GM11168 (cell line): ENCODE results near the gene JARID2.

Source experiments
- in situ Hi-C: fragments of 300-500 bp; cut with MboI; formaldehyde crosslinking; loops from one replicate; pipeline ENCODE4 v1.12.0; 2022; ENCODE audit warnings: low sequenced_read_pairs; ENCODE audit not compliant: unreplicated experiment

JARID2 gene

DNA sequence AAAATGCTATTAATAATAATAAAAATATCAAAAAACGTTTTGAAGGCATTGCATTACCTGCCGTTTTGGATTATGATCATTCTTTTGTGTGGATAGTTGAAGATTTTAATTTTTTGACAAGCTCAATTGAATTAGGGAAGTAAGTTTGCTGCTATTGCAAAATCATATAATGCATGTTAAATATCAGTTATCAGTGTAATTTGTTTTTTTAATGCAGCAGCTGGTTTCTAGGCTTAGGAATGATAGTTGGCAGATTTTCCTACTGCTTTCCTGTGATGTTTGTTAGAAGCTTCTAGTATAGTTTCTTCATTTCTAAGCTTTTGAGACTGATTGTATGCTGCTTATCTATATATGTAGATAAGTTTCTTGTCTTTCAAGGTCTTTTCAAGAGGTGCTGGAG lies 99.0 kb downstream of the JARID2 start:
- in situ Hi-C loops: no loop called here

GRCh38 chr6:15346315-15346714 lies 100.4 kb downstream of the JARID2 start:
- in situ Hi-C loops: no loop called here

DNA sequence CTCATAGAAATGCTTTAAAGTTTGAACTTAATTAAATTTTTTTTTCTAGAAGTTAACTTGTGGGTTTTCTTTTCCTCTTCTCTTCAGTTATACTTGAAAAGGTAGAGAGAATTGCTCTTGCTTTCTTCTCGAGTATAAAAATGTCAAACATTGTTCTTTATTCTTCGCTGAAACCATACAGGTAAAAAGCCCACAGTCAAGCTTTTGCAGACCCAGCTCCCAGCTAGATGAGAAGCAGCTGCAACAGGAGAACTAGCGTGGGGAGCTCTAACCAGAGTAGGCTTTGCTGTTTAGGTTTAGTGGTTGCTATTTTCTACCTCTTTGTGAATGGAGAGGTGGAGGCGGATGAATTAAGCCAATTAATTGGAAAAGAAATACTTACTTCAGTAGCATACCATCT lies 102.7 kb downstream of the JARID2 start:
- in situ Hi-C loops: no loop called here

- in situ Hi-C loops: no loop called here
Measured at GRCh38 chr6:15349379-15349778, 103.5 kb downstream of the JARID2 start.

GRCh38 chr6:15350386-15351083 lies 104.7 kb downstream of the JARID2 start:
- in situ Hi-C loops: no loop called here

GRCh38 chr6:15351631-15352030 lies 105.8 kb downstream of the JARID2 start:
- in situ Hi-C loops: no loop called here

GRCh38 chr6:15352220-15352619 lies 106.4 kb downstream of the JARID2 start:
- in situ Hi-C loops: no loop called here

DNA sequence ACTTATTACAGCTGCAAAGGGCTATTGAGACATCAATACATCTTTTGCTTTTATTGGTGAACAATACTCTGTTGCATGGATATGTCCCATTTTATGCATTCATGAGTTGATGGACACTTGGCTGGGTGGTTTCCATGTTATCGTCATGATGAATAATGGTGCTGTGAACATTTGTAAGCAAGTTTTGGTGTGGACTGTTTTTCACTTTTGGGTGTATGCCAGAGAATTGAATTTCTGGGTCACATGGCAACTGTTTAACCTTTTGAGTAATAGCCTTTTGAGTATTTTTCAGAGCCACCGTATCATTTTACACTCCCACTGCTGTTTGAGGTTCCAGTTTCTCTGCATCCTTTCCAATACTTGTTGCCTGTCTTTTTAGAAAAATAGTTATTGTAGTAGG lies 107.0 kb downstream of the JARID2 start:
- in situ Hi-C loops: no loop called here

DNA sequence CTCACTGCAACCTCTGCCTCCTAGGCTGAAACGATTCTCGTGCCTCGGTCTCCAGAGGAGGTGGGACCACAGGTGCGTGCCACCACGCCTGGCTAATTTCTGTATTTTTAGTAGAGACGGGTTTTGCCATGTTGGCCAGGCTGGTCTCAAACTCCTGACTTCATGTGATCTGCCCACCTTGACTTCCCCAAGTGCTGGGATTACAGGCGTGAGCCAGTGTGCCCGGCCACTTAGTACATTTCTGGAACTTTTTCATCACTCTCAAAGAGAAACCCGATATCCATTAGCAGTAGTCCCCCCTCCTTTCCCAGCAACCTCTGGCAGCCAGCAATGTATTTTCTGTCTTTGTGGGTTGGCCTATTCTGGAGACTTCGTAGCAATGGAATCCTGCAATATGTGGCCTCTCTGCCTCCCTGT lies 109.8 kb downstream of the JARID2 start:
- in situ Hi-C loops: no loop called here

- in situ Hi-C loops: no loop called here
Measured at GRCh38 chr6:15356179-15356578, 110.3 kb downstream of the JARID2 start.

DNA sequence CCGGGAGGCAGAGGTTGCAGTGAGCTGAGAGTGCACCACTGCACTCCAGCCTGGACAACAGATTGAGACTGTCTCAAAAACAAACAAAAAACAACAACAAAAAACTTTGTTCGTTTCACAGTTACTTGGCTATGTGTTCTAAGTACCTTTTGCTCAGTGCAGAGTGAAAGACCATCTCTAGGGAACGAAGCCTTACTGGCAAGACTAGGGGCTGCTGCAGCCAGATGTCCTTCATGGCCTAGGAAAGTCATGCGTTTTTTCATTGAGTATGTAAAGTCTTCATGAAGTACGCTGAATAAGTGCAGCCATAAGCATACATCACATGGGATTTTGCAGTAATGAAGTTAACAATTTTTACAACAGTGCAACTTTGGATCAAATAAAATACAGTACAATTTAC lies 111.1 kb downstream of the JARID2 start:
- in situ Hi-C loops: no loop called here

GRCh38 chr6:15357782-15358181 lies 111.9 kb downstream of the JARID2 start:
- in situ Hi-C loops: no loop called here

DNA sequence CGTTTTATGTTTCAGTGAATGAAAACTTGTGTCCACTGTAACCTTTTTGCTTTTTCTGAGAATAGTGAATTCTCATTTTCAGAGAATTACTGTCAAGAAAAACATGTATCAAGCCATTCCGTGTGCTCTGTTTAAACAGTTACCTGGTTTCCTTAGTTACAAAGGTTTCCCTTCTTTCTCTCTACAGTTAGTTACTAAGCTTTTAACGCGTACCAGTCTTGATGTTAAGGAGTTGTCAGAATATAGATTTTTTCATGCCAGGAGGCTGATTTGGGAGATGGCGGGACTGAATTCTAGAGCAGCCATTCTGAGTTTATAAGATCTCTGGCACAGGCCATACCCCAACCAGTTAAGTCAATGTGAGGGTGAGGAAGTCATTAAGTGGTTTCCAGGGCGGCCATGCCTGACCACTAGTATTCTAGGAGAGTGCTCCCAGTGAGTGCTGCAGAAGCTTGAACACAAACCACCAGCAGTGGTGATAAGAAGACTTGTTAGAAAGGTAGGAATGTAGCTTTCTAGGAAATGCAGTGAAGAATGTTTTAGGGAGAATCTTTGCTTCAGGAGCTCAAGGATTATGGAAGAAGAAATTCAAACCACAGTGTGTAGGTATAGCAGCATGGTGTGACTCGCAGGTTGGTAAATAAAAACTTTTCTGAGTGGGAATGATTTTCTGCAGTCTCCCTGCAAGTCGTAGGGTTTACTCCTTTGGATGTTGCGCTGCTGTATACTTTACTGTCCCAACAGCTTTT lies 112.9 kb downstream of the JARID2 start:
- in situ Hi-C loops: no loop called here

- in situ Hi-C loops: no loop called here
Measured at GRCh38 chr6:15359335-15359862, 113.5 kb downstream of the JARID2 start.

- in situ Hi-C loops: no loop called here
Measured at GRCh38 chr6:15360300-15360699, 114.4 kb downstream of the JARID2 start.

- in situ Hi-C loops: no loop called here
Measured at GRCh38 chr6:15361197-15361596, 115.3 kb downstream of the JARID2 start.

DNA sequence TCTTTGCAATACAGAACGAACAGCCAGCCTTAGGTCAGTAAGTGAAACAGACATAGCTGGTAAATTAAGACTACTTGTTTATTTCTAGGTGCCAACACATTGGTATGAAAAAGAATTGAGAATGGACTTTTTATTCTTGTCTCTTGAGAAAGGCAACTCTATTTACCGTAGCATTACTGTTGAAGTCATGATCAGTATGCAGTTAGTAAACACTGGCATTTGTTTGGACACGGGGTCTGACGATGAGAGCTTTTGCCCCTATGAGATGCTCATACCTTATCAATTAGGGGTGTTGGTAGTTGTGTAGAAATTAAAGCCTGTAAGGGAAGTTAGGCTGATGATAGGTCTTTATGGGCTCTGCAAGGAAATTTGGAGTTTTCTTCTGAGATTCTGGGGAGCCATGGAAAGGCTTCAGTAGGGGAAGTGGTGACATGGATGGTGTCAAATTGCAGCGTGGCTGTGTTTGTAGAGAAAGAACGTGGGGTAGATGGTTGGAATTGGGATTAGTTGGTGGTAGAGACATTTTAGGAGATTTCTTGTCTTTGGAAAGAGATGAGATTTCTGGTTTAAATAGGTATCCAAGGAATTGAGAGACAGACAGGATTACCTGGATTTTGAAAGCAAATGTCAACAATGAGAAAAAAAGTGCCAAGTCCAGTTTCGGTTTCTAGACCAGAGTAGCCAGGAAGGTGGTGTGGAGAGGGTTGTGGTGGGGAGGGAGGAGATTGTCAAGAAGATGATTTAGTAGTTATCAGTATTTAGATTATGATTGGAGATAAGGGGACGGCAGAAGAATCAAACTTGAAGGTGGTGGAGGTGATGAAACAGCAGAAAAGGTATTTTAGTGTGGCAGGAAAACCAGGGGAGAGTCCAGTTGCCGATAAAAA lies 116.6 kb downstream of the JARID2 start:
- in situ Hi-C loops: no loop called here

DNA sequence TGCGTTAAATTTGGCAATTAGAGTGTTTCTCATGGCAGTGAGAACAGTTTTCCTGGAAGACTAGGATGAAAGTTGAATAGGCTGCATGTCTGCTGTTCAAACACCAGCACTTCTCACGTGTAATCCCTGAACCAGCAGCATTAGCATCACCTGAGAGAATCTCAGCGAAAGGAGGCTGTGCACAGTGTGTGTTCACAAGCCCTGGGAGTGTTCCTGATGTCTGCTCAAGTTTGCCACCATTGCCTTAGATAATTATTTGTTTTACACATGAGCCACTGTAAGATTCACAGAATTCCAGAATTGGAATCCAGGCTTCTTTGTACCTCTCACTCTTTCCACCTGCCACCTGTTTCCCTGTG lies 117.3 kb downstream of the JARID2 start:
- in situ Hi-C loops: no loop called here

GRCh38 chr6:15363523-15364400 lies 117.9 kb downstream of the JARID2 start:
- in situ Hi-C loops: no loop called here
